ENCODE data around the gene VPS13A.

Gene VPS13A

DNA sequence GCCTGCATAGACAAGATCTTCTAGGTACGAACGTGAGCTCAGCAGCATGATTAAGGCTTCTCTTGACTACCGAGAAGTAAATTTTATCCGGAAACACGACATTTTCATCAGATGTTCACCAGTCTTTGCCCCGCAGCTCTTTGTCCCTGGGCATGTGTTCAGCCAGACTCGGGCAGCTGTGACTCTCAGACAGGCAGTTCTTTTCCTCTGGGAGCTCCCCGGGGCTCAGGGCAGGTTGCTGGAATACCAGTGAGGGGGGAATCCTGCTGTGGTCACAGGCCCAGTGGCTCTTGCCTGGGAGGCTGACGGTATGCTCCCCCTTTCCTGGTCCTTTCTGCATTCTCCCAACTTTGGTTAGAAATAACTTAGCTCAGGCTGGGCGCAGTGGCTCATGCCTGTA, 284.7 kb downstream of the VPS13A start:
- no peak for DNase-seq

DNA sequence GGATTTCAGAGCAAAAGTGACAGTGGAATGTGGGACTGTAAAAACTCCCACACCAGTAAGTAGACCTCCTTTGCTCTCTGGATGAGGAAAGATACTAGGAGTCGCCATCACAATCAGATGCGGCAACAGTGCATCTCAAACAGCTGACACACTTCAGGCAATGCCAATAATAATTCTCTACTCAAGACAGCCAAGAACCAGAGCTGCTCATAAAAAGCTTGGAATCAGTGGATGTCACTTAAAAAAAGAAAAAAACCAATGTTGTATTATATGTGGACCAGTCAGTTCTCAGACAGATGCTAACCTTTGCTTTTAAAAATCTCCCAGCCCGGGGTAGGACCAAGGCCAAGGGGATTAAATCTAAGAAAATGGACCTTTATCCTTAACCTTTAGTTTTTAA, 285.8 kb downstream of the VPS13A start:
- DNase-seq: no peak

DNA sequence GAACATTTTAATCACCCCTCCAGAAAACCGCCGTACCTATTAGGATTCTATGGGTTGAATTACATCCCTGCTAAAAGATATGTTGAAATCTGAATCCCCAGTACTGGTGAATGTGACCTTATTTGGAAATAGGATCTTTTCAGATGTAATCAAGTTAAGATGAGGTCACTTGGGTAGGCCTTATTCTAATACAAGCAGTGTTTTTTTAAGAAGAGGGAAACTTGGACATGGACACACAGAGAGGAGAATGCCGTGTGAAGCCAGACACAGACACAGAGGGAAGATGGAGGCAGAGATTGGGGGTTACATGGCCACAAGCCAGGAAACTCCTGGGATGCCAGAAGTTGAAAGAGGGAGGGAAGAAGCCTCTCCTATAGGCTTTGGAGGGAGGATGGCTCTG, 287.3 kb downstream of the VPS13A start:
- no peak for DNase-seq

DNA sequence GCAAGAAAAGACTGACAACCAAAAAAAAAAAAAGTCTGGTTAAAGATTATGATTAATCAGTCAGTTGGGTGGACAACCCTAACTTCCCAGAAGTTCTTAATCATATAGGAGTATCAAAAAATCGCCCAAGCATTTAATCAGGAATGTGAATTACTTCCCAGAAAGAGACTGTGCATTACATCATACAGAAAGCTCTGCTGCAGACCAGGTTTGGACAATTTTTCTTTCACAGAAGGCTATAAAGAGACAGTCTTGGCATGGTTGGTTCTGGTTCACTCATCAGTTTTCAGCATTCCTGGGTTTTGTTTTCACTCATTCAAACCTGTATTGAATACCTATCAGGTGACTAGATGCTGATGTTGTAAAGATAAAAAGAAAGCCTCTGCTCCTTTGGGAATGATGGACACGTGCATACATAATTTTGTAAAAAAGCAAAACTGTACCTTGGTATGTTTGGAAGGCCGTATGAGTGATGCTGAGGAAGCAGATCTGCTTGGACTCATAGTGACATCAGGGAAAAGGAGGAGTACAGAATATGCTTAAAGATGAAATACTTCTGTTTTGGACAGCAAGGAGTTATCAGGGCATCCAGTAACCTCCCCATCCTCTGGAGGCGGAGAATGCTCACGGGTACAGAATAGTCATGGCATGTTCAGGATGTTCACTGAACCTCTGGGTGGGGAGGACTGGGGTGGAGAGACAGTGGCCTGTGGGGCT, 292.3 kb downstream of the VPS13A start:
- no peak for DNase-seq

Measured in eye (tissue), 1 donor.